NT2/D1 (cell line): ENCODE measurements around the gene CRACDL.

Source experiments
- DNase-seq: peaks from one replicate; pipeline ENCODE4 v3.0.0-alpha.2; 2011; ENCODE audit warnings: low read depth, low spot score
- H3K27me3 ChIP-seq: 2 replicates; pipeline ENCODE4 v1.6.0; 2011; ENCODE audit warnings: mild to moderate bottlenecking; ENCODE audit not compliant: insufficient read length, insufficient read depth
- H3K36me3 ChIP-seq: 2 replicates; pipeline ENCODE4 v1.6.1; 2011; ENCODE audit warnings: mild to moderate bottlenecking, low read length, mixed read lengths; ENCODE audit not compliant: insufficient read depth, insufficient read length
- H3K4me1 ChIP-seq: 2 replicates; pipeline ENCODE4 v1.5.1; 2011; ENCODE audit not compliant: insufficient read depth, insufficient read length
- H3K4me3 ChIP-seq: 2 replicates; pipeline ENCODE4 v1.5.1; 2011; ENCODE audit warnings: low read depth; ENCODE audit not compliant: insufficient read length
- H3K9ac ChIP-seq: 2 replicates; pipeline ENCODE4 v1.6.0; 2011; ENCODE audit warnings: low read depth; ENCODE audit not compliant: insufficient read length
- H3K9me3 ChIP-seq: 2 replicates; pipeline ENCODE4 v1.5.1; 2011; ENCODE audit warnings: mild to moderate bottlenecking, low read length; ENCODE audit not compliant: insufficient read depth
- SUZ12 ChIP-seq: IDR thresholded peaks from 2 replicates; pipeline ENCODE4 v1.6.1; 2011; ENCODE audit not compliant: insufficient read length, insufficient read depth; ENCODE audit errors: extremely low read depth
- YY1 ChIP-seq: IDR thresholded peaks from 2 replicates; pipeline ENCODE4 v1.6.1; 2011; ENCODE audit not compliant: insufficient read length, insufficient read depth
- ZNF274 ChIP-seq: IDR thresholded peaks from 2 replicates; pipeline ENCODE4 v1.6.1; 2011; ENCODE audit warnings: mild to moderate bottlenecking, low read depth, low read length

CRACDL gene

DNA sequence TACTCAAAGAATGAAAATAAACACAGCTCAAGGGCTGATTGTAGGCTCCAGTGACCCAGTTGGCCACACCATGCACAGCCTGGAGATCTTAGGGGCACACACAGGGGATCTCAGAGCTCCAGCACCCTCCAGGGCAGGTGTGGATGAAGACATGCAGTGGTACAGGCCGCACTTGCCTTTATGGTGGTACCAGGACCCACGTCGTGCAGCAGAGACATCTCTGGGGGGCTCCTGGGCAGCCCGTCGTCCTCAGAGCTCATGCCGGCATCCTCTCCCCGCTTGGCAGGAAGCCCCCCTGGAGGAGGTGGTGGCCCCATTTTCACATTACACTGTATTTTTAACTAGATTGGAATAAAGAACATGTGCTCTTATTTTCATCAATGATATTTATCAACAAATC is 103.9 kb downstream of the CRACDL start:
- no peaks in the 10 kb centered on the region for H3K9me3 ChIP-seq
- H3K9ac ChIP-seq: no peak overlapping the region
- DNase-seq: no peak
- H3K4me3 ChIP-seq: no peak overlapping the region
- no peaks in the 10 kb centered on the region for H3K4me1 ChIP-seq
- no peaks in the 10 kb centered on the region for H3K36me3 ChIP-seq
- TF ChIP-seq ZNF274: no peak
- no peak for TF ChIP-seq YY1
- no peaks in the 10 kb centered on the region for H3K27me3 ChIP-seq

- TF ChIP-seq SUZ12 (no peak), YY1 (no peak)
- Histone ChIP-seq H3K36me3 (no peaks in the 10 kb centered on the region), H3K4me3 (no peak overlapping the region), H3K4me1 (no peaks in the 10 kb centered on the region), H3K9me3 (no peaks in the 10 kb centered on the region), H3K9ac (no peak overlapping the region), H3K27me3 (peaks cover under 1% of the 10 kb centered on the region)
- no peak for DNase-seq
These were observed 105.4 kb downstream of the CRACDL start for GRCh38 chr2:98830571-98831145.

- TF ChIP-seq SUZ12 (no peak), YY1 (no peak), ZNF274 (no peak)
- no peak overlapping the region for H3K4me3 ChIP-seq
- peaks cover 8% of the 10 kb centered on the region for H3K27me3 ChIP-seq
- no peaks in the 10 kb centered on the region for H3K4me1 ChIP-seq
- DNase-seq: no peak
- no peak overlapping the region for H3K9ac ChIP-seq
- no peaks in the 10 kb centered on the region for H3K9me3 ChIP-seq
- no peaks in the 10 kb centered on the region for H3K36me3 ChIP-seq
These were observed 106.3 kb downstream of the CRACDL start for GRCh38 chr2:98829581-98830270.

GRCh38 chr2:98828793-98829371 is 107.1 kb downstream of the CRACDL start:
- H3K36me3 ChIP-seq: no peaks in the 10 kb centered on the region
- no peak overlapping the region for H3K4me3 ChIP-seq
- H3K9me3 ChIP-seq: no peaks in the 10 kb centered on the region
- H3K4me1 ChIP-seq: no peaks in the 10 kb centered on the region
- peaks cover 10% of the 10 kb centered on the region for H3K27me3 ChIP-seq
- TF ChIP-seq YY1 (no peak), SUZ12 (no peak), ZNF274 (no peak)
- H3K9ac ChIP-seq: no peak overlapping the region
- DNase-seq: no peak

GRCh38 chr2:98828369-98828744 is 107.7 kb downstream of the CRACDL start:
- no peak for TF ChIP-seq ZNF274
- Histone ChIP-seq H3K9ac (no peak overlapping the region), H3K36me3 (no peaks in the 10 kb centered on the region), H3K4me3 (no peak overlapping the region), H3K27me3 (peaks cover 15% of the 10 kb centered on the region), H3K4me1 (peaks cover under 1% of the 10 kb centered on the region), H3K9me3 (no peaks in the 10 kb centered on the region)
- no peak for DNase-seq

DNA sequence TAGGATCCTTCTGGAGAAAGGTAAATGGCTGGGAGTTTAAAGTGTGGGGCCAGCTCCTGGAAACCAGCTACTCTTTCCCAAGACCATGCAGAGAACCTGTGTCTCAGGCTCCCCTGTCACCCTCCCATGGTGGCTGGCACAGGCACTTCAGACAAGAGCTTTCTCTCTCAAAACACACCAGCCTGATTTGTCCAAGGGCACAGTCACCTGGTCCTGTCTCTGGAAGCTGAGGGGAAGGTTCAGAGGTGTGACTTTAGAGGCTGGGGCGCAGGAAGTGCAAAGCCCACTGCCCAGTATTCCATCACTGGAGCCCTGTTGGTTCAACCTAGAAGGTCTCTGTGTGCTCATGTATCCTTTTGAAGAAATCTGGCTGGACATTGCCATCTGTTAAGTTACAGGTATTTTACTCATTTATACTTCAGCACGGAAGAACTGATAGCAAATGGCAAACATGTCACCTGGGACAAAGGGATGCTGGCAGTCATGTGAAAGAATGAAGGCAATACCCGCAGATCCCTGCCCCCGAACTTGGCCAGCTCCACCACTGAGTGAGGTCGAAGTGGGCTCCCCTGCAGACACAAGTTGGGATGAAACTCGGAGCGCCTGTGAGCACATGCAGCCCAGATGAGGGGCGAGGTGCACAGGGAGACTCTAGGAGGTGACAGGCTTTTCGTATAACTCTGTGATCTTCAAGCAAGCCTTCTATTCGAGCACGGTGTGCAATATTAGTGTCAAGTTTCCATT is 108.2 kb downstream of the CRACDL start:
- H3K9ac ChIP-seq: no peak overlapping the region
- TF ChIP-seq ZNF274: no peak
- no peak for TF ChIP-seq SUZ12
- no peak for TF ChIP-seq YY1

GRCh38 chr2:98826856-98827255 is 109.2 kb downstream of the CRACDL start:
- Histone ChIP-seq H3K9me3 (peaks cover 5% of the 10 kb centered on the region; the same call in 1 of the 2 replicates), H3K27me3 (peaks cover 29% of the 10 kb centered on the region), H3K9ac (no peak overlapping the region), H3K4me1 (peaks cover 5% of the 10 kb centered on the region), H3K4me3 (no peak overlapping the region), H3K36me3 (no peaks in the 10 kb centered on the region)
- TF ChIP-seq ZNF274: no peak
- no peak for TF ChIP-seq YY1
- no peak for TF ChIP-seq SUZ12
- DNase-seq: no peak

More for the DNA sequence above, 108.2 kb downstream of the CRACDL start:
- H3K36me3 ChIP-seq: no peaks in the 10 kb centered on the region
- H3K4me3 ChIP-seq: no peak overlapping the region
- no peak for DNase-seq
- peaks cover 20% of the 10 kb centered on the region for H3K27me3 ChIP-seq
- H3K4me1 ChIP-seq: peaks cover 5% of the 10 kb centered on the region
- no peaks in the 10 kb centered on the region for H3K9me3 ChIP-seq
